Smooth muscle cell of the umbilical artery (primary cell): ENCODE data around the gene TRAM1L1. TPM values are rescaled to one million over a fixed set of nuclear protein-coding genes. Genes with fewer than 3 reads are reported as not detected.

Source experiments
- total RNA-seq: library from RNA; depleted of rRNA; stranded (reverse); fragments of >200 nt; gene quantifications from 2 replicates; pipeline ENCODE4 v1.2.3, GENCODE V29; 2014

TRAM1L1 gene
- 3.3 and 3.6 TPM in 2 replicates for total RNA-seq

GRCh38 chr4:117084866-117085701, at the start of gene TRAM1L1:
Gene TRAM1L1 (minus strand): TSS chr4:117085576. CDS start chr4:117085393, 183 bp downstream.

